ENCODE results near the gene OR11L1. TPM values are rescaled to one million over a fixed set of nuclear protein-coding genes. Genes with fewer than 3 reads are reported as not detected.

OR11L1 gene
- total RNA-seq, 2 experiments from 2014 or later, result not detected

GRCh38 chr1:247845693-247846017 is 4.0 kb upstream of the OR11L1 start:
- ChIA-PET POLR2A (no interaction called here), CTCF (ENCODE audit: unreplicated experiment) (no interaction called here)
- no peak for DNase-seq (ENCODE audit: low spot score)
- Histone ChIP-seq H3K27ac (ENCODE audit: low read depth, low read length, poor library complexity, severe bottlenecking) (no peak overlapping the region), H3K9me2 (ENCODE audit: insufficient read depth, low read length) (no peaks in the 10 kb centered on the region), H3K4me2 (ENCODE audit: low read length) (no peak overlapping the region), H3K4me3 (ENCODE audit: low read depth, low read length, poor library complexity, severe bottlenecking) (no peak overlapping the region), H2AFZ (ENCODE audit: low read length) (no peak overlapping the region), H3K36me3 (ENCODE audit: insufficient read depth, low read length) (no peaks in the 10 kb centered on the region), H3K9me3 (ENCODE audit: low read length) (no peaks in the 10 kb centered on the region), H3K4me1 (ENCODE audit: insufficient read depth, low read length, poor library complexity, severe bottlenecking) (no peaks in the 10 kb centered on the region), H4K20me1 (ENCODE audit: insufficient read depth, low read length) (no peaks in the 10 kb centered on the region), H3K79me2 (ENCODE audit: insufficient read depth, low read depth, low read length) (no peaks in the 10 kb centered on the region)
- TF ChIP-seq EZH2phosphoT487 (IDR thresholded peaks at IDR 0.05; ENCODE audit: borderline replicate concordance, low read depth, low read length) (no peak), CTCF (conservative IDR thresholded peaks at IDR 0.05; ENCODE audit: low read length) (no peak)
- no TSS peak for BruUV-seq (replicated peaks)
- intact Hi-C loops (cut with micrococcal nuclease; ENCODE audit: unreplicated experiment), result no loop called here

DNA sequence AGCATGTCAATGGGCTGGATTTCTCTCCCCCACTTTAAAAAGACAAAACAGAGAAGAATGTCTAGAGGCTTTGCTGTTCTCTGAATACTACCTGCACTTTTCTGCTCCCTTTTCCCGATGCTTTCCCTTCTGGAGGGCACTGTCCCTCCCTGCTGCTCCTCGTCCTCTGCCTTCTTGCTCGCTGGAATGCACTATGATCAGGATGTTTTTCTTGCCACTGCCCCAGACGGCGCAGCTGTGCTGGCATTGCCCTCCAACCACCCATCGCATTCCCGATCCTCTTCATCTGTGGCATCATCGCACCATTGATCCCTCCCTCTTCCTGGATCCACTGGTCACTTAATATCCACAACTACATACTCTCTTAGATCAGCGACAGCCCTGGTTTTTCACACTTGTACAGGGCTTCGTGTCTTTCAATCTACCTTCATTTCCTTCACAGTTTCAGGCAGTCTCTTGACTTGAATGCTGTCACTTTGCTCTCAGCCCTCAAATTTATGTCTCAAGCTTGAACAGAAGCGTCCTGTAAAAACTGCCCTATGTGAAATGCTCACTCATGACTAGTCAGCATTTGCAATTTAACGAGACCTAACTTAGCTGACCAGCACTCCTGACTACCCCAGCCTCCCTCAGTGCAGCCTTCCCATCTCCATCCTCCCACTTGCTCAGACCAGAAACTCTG is 3.5 kb upstream of the OR11L1 start:
- CTCF ChIA-PET (ENCODE audit: unreplicated experiment), result no interaction called here

More for the DNA sequence above, 3.5 kb upstream of the OR11L1 start:
- H3K79me2 ChIP-seq (ENCODE audit: insufficient read depth, low read depth, low read length), result no peaks in the 10 kb centered on the region
- BruUV-seq (replicated peaks), result no TSS peak
- H3K9me2 ChIP-seq (ENCODE audit: insufficient read depth, low read length), result no peaks in the 10 kb centered on the region
- intact Hi-C loops (cut with micrococcal nuclease; ENCODE audit: unreplicated experiment), result no loop called here
- no peaks in the 10 kb centered on the region for H3K4me1 ChIP-seq (ENCODE audit: insufficient read depth, low read length, poor library complexity, severe bottlenecking)
- no peak overlapping the region for H2AFZ ChIP-seq (ENCODE audit: low read length)
- POLR2A ChIA-PET, result no interaction called here
- H3K27ac ChIP-seq (ENCODE audit: low read depth, low read length, poor library complexity, severe bottlenecking), result no peak overlapping the region
- H3K4me2 ChIP-seq (ENCODE audit: low read length), result no peak overlapping the region
- no peaks in the 10 kb centered on the region for H3K9me3 ChIP-seq (ENCODE audit: low read length)
- TF ChIP-seq CTCF (conservative IDR thresholded peaks at IDR 0.05; ENCODE audit: low read length) (no peak), EZH2phosphoT487 (IDR thresholded peaks at IDR 0.05; ENCODE audit: borderline replicate concordance, low read depth, low read length) (no peak)
- DNase-seq (ENCODE audit: low spot score), result no peak
- no peaks in the 10 kb centered on the region for H4K20me1 ChIP-seq (ENCODE audit: insufficient read depth, low read length)
- H3K4me3 ChIP-seq (ENCODE audit: low read depth, low read length, poor library complexity, severe bottlenecking), result no peak overlapping the region
- H3K36me3 ChIP-seq (ENCODE audit: insufficient read depth, low read length), result no peaks in the 10 kb centered on the region

Data from OCI-LY7 (cell line).